H54 (cell line): ENCODE data around the gene UNC13C.

ENCODE experiments used
- DNase-seq: peaks from one replicate; pipeline ENCODE4 v3.0.0; 2011; ENCODE audit warnings: low spot score, mixed read lengths; ENCODE audit not compliant: insufficient read length
- FAIRE-seq: peaks from 3 replicates; lab custom pipeline; 2011; peaks lifted over from hg19 to GRCh38; lab: Jason Lieb, UNC
- POLR2A ChIP-seq: IDR thresholded peaks from 2 replicates; pipeline ENCODE4 v1.6.1; 2011; ENCODE audit warnings: low read depth, mild to moderate bottlenecking, low read length

Gene UNC13C

GRCh38 chr15:54119051-54119450, 140.8 kb downstream of the UNC13C start:
- TF ChIP-seq POLR2A: no peak
- FAIRE-seq: no peak
- DNase-seq: no peak

- no peak for TF ChIP-seq POLR2A
- DNase-seq (no peak), FAIRE-seq (no peak)
Measured at GRCh38 chr15:54120949-54121463, 142.8 kb downstream of the UNC13C start.

- DNase-seq (no peak), FAIRE-seq (no peak)
- TF ChIP-seq POLR2A: no peak
Measured at GRCh38 chr15:54127574-54127973, 149.3 kb downstream of the UNC13C start.

- FAIRE-seq (no peak), DNase-seq (no peak)
- TF ChIP-seq POLR2A: no peak
Measured at GRCh38 chr15:54131410-54131809, 153.2 kb downstream of the UNC13C start.

GRCh38 chr15:54149115-54149531, 170.9 kb downstream of the UNC13C start:
- TF ChIP-seq POLR2A: no peak
- DNase-seq (no peak), FAIRE-seq (no peak)

- FAIRE-seq: no peak
- no peak for DNase-seq
- no peak for TF ChIP-seq POLR2A
Measured at GRCh38 chr15:54150255-54150654, 172.0 kb downstream of the UNC13C start.

GRCh38 chr15:54159012-54159411, 180.8 kb downstream of the UNC13C start:
- TF ChIP-seq POLR2A: no peak
- FAIRE-seq (no peak), DNase-seq (no peak)

- TF ChIP-seq POLR2A: no peak
- DNase-seq (no peak), FAIRE-seq (no peak)
Measured at GRCh38 chr15:54187325-54187724, 209.1 kb downstream of the UNC13C start.

- no peak for DNase-seq
- no peak for FAIRE-seq
- TF ChIP-seq POLR2A: no peak
Measured at GRCh38 chr15:54197995-54198394, 219.8 kb downstream of the UNC13C start.

- no peak for TF ChIP-seq POLR2A
- FAIRE-seq (no peak), DNase-seq (no peak)
Measured at GRCh38 chr15:54206586-54207321, 228.5 kb downstream of the UNC13C start.

- no peak for DNase-seq
Measured at GRCh38 chr15:54208786-54209185, 230.5 kb downstream of the UNC13C start.

GRCh38 chr15:54212635-54213034, 234.4 kb downstream of the UNC13C start:
- TF ChIP-seq POLR2A: no peak
- FAIRE-seq (no peak), DNase-seq (no peak)

More at GRCh38 chr15:54208786-54209185, 230.5 kb downstream of the UNC13C start:
- no peak for TF ChIP-seq POLR2A
- FAIRE-seq: no peak

- no peak for FAIRE-seq
- TF ChIP-seq POLR2A: no peak
- no peak for DNase-seq
Measured at GRCh38 chr15:54226455-54226854, 248.2 kb downstream of the UNC13C start.

- no peak for TF ChIP-seq POLR2A
Measured at GRCh38 chr15:54227569-54227968, 249.3 kb downstream of the UNC13C start.

GRCh38 chr15:54250326-54250725, 272.1 kb downstream of the UNC13C start:
- FAIRE-seq (no peak), DNase-seq (no peak)
- TF ChIP-seq POLR2A: no peak

More at GRCh38 chr15:54227569-54227968, 249.3 kb downstream of the UNC13C start:
- DNase-seq (no peak), FAIRE-seq (no peak)

GRCh38 chr15:54256190-54256589, 277.9 kb downstream of the UNC13C start:
- TF ChIP-seq POLR2A: no peak
- DNase-seq (no peak), FAIRE-seq (no peak)
